ENCODE results near the gene FGD5.
"Not testable (repeated sequence)": the region's sequence is repeated elsewhere in the genome, so short reads cannot be mapped to it uniquely, and the experiment has no call there.

Gene FGD5

GRCh38 chr3:14808025-14808424 is 10.7 kb upstream of the FGD5 start:
- no peak for DNase-seq

GRCh38 chr3:14808502-14809266 is 10.1 kb upstream of the FGD5 start:
- DNase-seq = no peak

GRCh38 chr3:14809611-14810010 is 9.2 kb upstream of the FGD5 start:
- DNase-seq = not testable (repeated sequence)

- no peak for DNase-seq
Measured at GRCh38 chr3:14810070-14810791, 8.5 kb upstream of the FGD5 start.

- DNase-seq = no peak
Measured at GRCh38 chr3:14810801-14811661, 7.7 kb upstream of the FGD5 start.

DNA sequence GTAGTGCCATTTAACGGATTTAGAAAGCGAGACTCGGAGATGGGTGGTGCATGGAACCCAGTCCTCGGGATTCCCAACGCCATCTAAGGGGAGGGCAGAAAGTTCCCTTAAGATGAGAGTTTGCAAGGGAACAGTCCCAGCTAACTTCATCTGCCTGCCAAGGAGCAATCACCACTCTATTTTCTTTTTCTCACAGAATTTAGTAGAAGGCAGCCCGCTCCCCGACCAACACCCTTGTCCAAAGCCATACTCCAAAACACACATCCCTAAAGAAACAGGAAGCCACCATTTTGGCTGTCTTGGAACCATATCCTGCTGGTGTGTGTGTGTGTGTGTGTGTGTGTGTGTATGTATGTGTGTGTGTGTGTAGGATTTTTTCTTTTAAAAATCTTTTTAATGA is 7.1 kb upstream of the FGD5 start:
- no peak for DNase-seq

DNA sequence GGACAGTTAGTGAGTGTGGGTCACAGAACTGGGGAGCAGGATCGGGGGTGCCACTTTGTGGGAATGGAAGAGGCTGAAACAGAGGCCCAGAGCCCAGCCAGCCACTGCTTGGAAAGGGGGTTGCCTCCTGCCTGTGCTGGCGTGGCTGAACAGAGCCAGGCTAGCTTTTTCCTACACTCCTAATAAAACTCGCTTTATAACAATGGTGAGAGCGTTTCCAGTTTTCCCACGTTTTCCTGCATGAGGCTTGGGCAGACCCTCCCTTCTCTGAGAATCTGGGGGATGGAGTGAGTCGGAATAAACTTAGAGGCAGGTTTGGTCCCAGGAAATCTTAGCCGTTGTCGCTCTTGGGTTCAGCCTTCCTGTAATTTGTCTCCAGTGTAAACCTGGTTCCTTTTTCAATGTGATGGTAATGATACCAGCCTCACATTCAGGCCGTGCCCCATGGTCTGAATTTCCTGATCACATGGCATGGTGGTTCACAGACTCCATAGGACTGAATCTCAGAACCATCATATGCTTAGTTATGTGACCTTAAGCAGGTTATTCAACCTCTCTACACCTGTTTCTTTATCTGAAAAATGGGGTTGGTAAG is 6.5 kb upstream of the FGD5 start:
- no peak for DNase-seq

DNA sequence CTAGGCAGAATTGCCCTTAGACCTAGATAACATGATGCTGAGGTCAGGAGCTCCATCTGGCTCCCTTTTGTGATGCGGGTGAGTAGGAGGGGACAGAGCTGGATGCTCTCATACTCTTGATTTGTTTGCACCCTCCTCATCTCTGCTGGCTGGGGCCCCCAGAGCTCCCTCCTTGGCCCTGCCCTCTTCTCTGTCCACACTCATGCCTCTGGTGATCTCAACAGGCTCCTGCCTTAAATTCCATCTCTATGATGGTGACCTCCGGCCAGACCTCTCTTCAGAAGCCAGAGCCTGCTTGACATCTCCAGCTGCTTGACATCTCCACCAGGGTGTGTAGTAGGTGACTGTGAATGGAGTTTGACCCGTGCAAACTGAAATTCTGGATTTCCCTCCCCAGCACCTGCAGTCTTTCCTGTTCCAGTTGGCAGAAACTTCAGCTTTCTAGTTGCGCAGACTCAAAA is 4.3 kb upstream of the FGD5 start:
- no peak for DNase-seq

DNA sequence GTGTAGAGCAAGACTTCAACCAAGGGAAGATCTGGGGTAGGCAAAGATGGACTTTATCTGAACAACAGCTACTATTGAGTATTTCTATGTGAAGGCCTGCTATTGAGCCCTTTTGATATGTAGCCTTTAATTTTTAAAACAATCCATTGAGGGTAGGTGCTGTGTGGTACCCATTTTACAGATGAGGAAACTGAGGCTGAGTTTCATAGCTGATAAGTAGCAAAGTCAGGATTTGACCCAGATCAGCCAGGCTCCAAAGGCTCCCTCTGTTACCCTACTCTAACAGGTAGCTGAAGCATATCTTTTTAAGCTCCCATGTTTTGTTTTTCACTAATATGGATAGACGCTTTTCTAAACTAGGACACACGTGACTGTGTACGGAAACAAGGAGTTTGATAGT is 2.4 kb upstream of the FGD5 start:
- DNase-seq = no peak

- DNase-seq = no peak
Measured at GRCh38 chr3:14819671-14820070, 909 bp downstream of the FGD5 start.

DNA sequence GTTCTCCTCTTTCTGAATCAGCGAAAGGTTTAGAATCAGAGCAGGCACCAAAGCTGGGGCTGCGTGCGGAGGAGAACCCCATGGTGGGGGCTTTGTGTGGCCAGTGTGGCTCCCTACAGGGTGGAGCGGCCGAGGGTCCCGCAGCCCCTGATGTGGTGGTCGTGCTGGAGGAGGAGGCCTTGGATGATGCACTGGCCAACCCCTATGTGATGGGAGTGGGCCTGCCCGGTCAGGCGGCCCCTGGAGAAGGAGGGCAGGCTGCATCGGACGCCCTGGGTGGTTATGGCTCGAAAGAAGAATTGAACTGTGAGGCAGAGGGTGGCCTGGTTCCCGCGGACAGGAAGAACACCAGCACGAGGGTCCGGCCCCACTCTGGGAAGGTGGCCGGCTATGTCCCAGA is 1.4 kb downstream of the FGD5 start:
- DNase-seq = no peak

DNA sequence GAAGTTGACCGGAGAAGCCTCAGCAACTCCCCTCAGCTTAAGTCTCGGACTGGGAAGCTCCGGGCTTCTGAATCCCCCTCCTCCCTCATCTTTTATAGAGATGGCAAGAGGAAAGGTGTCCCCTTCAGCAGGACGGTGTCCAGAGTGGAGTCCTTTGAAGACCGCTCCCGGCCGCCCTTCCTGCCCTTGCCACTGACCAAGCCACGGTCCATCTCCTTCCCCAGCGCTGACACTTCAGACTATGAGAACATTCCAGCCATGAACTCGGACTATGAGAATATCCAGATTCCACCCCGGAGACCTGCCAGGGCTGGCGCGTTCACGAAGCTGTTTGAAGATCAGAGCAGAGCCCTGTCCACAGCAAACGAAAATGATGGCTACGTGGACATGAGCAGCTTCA is 2.4 kb downstream of the FGD5 start:
- DNase-seq = no peak

GRCh38 chr3:14822134-14822533 is 3.4 kb downstream of the FGD5 start:
- no peak for DNase-seq

GRCh38 chr3:14822670-14823390 is 4.1 kb downstream of the FGD5 start:
- no peak for DNase-seq

GRCh38 chr3:14823393-14823792 is 4.6 kb downstream of the FGD5 start:
- no peak for DNase-seq

DNA sequence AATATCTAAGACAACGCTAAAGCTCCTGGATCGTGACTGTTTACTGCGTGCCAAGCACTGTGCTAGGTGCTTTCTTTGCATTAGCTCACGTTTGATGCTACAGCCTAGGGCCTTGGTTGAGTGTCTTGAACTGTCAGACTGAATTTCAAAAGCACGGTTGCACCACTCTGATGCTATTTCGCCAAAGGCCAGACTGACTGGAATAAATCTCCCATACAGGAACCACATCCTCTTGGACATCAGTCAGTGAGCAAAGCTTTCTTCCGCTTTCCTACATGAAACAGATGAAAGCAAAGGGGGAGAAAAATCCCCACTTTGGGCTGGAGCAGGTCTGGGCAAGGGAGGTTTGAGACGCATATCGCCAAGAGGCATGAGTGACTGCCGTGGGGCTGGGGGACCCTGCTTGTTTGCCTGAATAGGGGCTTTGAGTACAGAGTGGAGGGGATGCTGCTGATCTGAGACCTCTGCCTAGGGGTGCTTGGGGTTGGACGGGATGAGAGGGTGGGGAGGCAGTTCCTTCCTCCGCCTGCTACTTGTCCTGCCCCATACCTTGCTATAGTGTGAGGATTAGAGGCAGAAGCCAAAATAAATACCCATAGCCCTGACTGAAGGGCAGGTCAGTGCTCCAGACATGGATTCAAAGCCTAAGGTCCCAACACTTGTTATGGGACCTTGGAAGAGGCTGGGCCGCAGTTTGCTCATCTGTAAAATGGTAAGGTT is 5.3 kb downstream of the FGD5 start:
- DNase-seq = no peak

DNA sequence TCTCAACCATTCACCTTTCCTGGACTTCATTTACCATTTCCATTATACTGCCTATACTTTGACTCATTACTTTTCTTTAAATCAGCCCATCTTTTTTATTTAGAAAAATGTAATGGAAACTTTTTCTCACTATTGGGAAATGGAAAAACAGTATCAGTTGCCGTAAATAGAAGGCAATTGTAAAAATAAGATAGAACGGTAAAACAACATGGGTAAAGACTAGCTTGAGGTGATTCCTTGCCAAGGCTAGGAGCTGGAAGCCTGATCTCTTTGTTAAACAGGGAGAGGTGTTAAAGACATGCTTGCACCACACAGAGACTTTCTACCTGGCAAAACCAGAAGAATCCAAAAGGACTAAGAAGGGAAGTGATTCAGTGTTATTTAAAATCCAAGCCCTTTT is 5.9 kb downstream of the FGD5 start:
- no peak for DNase-seq

DNA sequence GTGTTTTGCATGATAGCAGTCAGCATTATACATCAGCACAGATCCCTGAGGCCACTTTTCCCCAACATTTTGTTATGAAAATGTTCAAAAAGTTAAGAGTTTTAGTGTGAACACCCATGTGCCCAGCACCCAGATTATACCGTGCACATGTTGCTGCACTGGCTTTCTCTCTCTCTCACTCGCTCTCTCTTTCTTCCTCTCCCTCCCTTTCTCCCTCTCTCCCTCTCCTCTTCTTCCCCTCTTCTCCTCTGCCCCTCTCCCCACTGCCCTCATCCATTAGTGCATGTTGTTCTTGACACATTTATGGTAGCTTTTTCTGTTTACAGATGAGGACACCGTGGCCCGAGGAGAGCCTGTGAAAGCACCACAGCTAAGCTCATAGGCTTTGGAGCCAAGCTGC is 7.3 kb downstream of the FGD5 start:
- no peak for DNase-seq

- DNase-seq = no peak
Measured at GRCh38 chr3:14827776-14828175, 9.0 kb downstream of the FGD5 start.

DNA sequence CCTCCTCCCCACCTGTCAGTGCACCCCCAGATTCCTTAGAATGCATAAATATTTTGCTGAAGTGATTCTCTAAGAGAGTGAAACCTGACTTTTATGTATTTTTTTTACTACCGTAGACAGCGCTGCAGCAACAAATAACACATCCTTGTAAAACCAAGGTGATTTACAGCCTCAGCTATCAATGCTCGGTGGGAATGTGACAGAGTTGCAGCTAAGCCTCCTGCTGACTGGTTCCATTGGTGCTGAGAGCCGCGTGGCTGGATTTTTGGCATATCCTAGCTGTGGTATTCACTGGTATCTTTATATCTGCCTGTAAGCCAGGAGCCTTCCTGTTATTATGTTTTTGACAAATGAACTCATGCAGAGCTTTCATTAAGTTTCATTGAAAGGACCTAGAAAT is 11.0 kb downstream of the FGD5 start:
- no peak for DNase-seq

DNA sequence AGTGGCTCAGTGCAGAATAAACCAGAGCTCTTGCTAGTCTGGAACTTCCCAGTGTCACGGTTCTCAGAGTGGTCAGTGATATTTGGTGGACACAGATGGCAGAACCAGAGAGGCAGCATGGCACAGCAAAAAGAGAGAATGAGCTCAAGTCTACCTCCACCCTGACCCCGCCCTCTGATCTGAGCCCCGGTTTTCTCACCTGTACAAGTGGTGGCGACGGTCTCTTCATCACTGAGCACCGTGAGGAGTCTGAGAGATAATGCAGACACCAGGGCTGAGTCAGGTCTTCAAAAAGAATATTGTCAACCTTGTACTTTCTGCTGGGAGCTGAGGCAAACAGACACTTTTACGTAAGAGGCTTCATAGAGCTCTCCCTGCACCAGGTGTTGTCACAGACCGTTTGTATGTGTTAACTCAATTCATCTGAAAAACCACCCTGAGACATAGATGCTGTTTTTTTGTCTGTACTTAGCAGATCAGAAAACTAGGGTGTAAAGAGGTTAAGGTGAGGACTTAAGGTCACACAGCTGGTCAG is 13.2 kb downstream of the FGD5 start:
- DNase-seq = no peak
